Testis (tissue), 3 donors: Measurements from ENCODE around the gene IGSF9B. TPM values are rescaled to one million over a fixed set of nuclear protein-coding genes. Genes with fewer than 3 reads are reported as not detected.

ENCODE experiments used
- DNase-seq: peaks from one replicate; pipeline ENCODE4 v3.0.0-alpha.2; 2019
- H3K27ac ChIP-seq, 2 donors: fragments of 200-600 bp; sonication (generic); one replicate each; pipeline ENCODE4 v1.5.1; 2019
- H3K27me3 ChIP-seq: fragments of 200-600 bp; sonication (generic); one replicate; pipeline ENCODE4 v1.5.1; 2019
- H3K36me3 ChIP-seq: fragments of 200-600 bp; sonication (generic); one replicate; pipeline ENCODE4 v1.5.1; 2017; ENCODE audit warnings: low read depth; ENCODE audit errors: missing control alignments
- H3K4me1 ChIP-seq: fragments of 200-600 bp; sonication (generic); one replicate; pipeline ENCODE4 v1.5.1; 2019
- H3K4me3 ChIP-seq, 2 donors: fragments of 200-600 bp; sonication (generic); one replicate each; pipeline ENCODE4 v1.5.1; 2017 to 2019
- H3K9me3 ChIP-seq: fragments of 200-600 bp; sonication (generic); one replicate; pipeline ENCODE4 v1.5.1; 2017
- CTCF ChIP-seq, 3 experiments: fragments of 450-650 bp in 2 of 3; fragments of 200-600 bp in 1 of 3; sonication (generic) in 1 of 3; IDR thresholded peaks; one replicate each; pipeline ENCODE4 v1.5.1; 2016 to 2019; ENCODE audit warnings: antibody characterized with exemption in 3 of 3, mild to moderate bottlenecking in 2 of 3, moderate library complexity in 1 of 3
- POLR2A ChIP-seq: fragments of 450-650 bp; IDR thresholded peaks from one replicate; pipeline ENCODE4 v1.6.1; 2017; ENCODE audit warnings: antibody characterized with exemption, mild to moderate bottlenecking, moderate library complexity
- WGBS, 2 donors: methylation state at CpG; one replicate each; pipeline ENCODE4 v1.1.5; 2018; 5-methylcytosine and 5-hydroxymethylcytosine counted together
- intact Hi-C: fragments of 100-400 bp; cut with DNase I; formaldehyde crosslinking; loops from one replicate; pipeline ENCODE4 v1.15.1; 2023; ENCODE audit warnings: low total_unique reads
- polyA plus RNA-seq: library from polyadenylated mRNA; stranded (reverse); fragments of 350-450 nt; fragmentation: Illumina TruSeq; extraction: RNeasy Lipid Tissue Mini Kit (QIAGEN cat#74804); gene quantifications from one replicate; pipeline ENCODE4 v1.2.3, GENCODE V29; 2014; ENCODE audit warnings: low read depth, low replicate concordance; ENCODE audit not compliant: insufficient read depth
- total RNA-seq, 2 donors: library from RNA; depleted of rRNA; stranded (reverse); fragments of >200 nt; gene quantifications; one replicate each; pipeline ENCODE4 v1.2.3, GENCODE V29; 2016

Gene IGSF9B
- total and polyA plus RNA-seq, 3 donors from 2014 or later: 16.8 to 119 (median 71.9) TPM

- Histone ChIP-seq H3K4me3 (no peak overlapping the region), H3K36me3 (no peaks in the 10 kb centered on the region)
- peak; percentile 69 for DNase-seq
Measured at GRCh38 chr11:133946541-133947318, 10.0 kb downstream of the IGSF9B start.

DNA sequence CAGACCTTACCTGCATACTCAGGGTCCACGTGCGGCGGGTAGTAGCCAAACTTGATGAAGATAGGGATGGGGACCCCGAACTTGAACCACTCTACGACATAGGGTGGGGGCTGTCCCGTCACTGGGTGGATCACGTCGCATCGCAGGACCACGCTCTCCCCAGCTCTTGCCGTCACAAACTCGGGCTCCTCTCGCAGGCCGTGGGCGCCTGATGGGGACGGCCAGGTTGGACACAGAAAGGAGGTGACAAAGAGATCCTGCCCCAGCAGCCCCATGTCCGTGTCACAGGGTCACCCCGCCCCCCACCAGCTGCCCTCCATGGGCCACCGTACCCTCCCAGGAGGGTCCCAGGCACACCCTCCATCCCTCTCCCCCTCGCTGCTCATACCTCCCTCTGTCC is 10.7 kb downstream of the IGSF9B start:
- peaks cover 44% of the 10 kb centered on the region for H3K4me1 ChIP-seq
- no peak overlapping the region for H3K4me3 ChIP-seq
- TF ChIP-seq POLR2A: no peak
- no peak for TF ChIP-seq CTCF (IDR thresholded peaks at IDR 0.05)
- H3K27me3 ChIP-seq: no peaks in the 10 kb centered on the region
- no peaks in the 10 kb centered on the region for H3K9me3 ChIP-seq
- WGBS, 2 donors: 68 to 73% methylated on average over 16 to 20 of the region's 20 CpGs
- H3K27ac ChIP-seq: peak overlapping the region; percentile 20 to 50
- no peaks in the 10 kb centered on the region for H3K36me3 ChIP-seq
- intact Hi-C loops: no loop called here
- no peak for DNase-seq

More at GRCh38 chr11:133946541-133947318, 10.0 kb downstream of the IGSF9B start:
- Histone ChIP-seq H3K27ac (peak overlapping the region in 1 of 2 donors; percentile 50), H3K27me3 (no peaks in the 10 kb centered on the region), H3K4me1 (peaks cover 51% of the 10 kb centered on the region), H3K9me3 (no peaks in the 10 kb centered on the region)
- intact Hi-C loops: no loop called here
- TF ChIP-seq CTCF (IDR thresholded peaks at IDR 0.05) (no peak), POLR2A (no peak)
- WGBS, 2 donors: 35 to 44% methylated on average over 20 to 26 of the region's 26 CpGs

DNA sequence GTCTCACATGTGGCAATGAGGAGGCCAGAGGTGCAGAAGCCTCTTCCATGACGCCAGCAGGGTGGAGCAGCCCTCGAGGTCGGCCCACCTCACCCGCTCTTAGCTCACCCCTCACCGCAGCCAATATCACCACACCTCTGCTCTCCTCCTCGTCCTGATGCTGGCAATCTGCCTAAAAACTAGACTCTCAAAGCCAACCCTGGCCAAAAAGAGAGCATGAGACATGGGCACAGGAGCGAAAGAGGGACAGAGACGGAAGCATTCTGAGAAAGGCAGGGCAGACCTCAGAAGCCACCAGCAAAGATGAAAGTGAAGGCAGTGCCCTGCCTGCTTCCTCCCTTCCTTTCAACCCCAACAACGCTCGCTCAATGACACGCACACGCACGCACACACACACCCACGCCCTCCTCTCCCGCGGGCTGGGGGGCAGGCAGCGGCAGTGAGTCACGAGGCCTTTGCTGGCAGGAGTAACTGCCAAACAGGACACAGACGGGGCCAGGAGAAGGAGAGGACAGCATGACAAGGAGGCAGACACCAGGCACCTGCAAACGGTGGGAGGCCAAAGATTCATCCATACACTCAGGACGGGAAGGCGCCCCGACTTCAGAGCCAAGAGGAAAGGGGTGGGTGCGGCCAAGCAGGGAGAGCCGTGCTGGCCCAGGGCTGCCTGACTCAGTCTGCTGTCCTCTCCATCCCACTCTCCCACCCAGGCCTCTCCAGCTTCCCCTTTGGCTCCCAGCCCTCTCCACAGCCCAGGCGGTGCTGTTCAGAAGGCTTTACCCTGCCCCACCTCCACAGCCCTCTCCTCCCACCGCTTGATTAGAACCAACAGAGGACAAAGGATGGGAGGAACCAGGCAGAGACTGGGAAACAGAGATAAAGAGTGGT is 11.4 kb downstream of the IGSF9B start:
- no peaks in the 10 kb centered on the region for H3K36me3 ChIP-seq
- H3K4me1 ChIP-seq: peaks cover 37% of the 10 kb centered on the region
- DNase-seq: peak; percentile 80
- no peaks in the 10 kb centered on the region for H3K9me3 ChIP-seq
- 54 to 69% methylated on average over 22 to 27 of the region's 27 CpGs for WGBS, 2 donors
- TF ChIP-seq CTCF (IDR thresholded peaks at IDR 0.05): no peak
- TF ChIP-seq POLR2A: no peak
- intact Hi-C loops: no loop called here
- H3K27me3 ChIP-seq: no peaks in the 10 kb centered on the region
- no peak overlapping the region for H3K4me3 ChIP-seq
- H3K27ac ChIP-seq: peak overlapping the region in 1 of 2 donors; percentile 20

DNA sequence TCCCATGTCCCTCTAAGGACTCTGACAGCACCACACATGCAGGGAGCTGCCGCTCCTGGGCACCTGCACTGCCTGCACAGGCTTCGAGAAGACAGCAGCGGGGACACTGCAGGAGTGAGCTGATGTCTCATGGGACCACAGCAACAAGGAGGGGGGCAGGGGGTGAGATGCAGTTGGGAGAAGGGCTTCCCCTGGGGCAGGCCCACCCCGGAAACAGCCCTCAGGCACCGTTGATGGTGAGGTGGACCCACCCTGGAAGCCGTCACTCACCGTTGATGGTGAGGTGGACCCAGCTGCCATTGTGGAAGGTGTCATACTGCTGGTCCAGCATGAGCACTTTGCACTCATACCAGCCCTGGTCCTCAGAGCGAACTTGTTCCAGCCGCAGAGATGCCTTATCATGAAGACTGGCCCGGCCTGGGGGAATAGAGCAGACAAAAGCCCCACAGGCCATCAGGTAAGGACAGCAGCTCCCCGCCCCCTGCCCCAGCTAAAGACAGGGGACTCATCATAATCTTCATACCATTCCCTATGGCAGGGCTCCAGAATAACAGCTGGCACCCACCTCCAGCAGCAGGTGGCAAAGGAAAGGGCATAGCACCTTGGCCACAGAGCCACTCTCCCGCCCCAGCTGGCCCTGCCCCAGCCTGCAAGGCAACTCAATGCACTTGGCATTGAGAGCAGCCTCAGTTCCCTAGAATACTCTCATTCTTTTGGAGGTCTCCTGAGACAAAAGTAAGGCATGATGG is 12.6 kb downstream of the IGSF9B start:
- no peak overlapping the region for H3K27ac ChIP-seq
- H3K9me3 ChIP-seq: no peaks in the 10 kb centered on the region
- no peak for DNase-seq
- no peak overlapping the region for H3K4me3 ChIP-seq
- 86% methylated on average over 10 to 12 of the region's 12 CpGs for WGBS, 2 donors
- intact Hi-C loops: no loop called here
- H3K27me3 ChIP-seq: no peaks in the 10 kb centered on the region
- no peaks in the 10 kb centered on the region for H3K36me3 ChIP-seq
- TF ChIP-seq POLR2A (no peak), CTCF (IDR thresholded peaks at IDR 0.05) (no peak)
- H3K4me1 ChIP-seq: peaks cover 36% of the 10 kb centered on the region
